ENCODE data around the gene APRT. TPM values are rescaled to one million over a fixed set of nuclear protein-coding genes. Genes with fewer than 3 reads are reported as not detected.

APRT gene
- total RNA-seq, 2 donors from 2014 or later: 130 to 158 TPM

DNA sequence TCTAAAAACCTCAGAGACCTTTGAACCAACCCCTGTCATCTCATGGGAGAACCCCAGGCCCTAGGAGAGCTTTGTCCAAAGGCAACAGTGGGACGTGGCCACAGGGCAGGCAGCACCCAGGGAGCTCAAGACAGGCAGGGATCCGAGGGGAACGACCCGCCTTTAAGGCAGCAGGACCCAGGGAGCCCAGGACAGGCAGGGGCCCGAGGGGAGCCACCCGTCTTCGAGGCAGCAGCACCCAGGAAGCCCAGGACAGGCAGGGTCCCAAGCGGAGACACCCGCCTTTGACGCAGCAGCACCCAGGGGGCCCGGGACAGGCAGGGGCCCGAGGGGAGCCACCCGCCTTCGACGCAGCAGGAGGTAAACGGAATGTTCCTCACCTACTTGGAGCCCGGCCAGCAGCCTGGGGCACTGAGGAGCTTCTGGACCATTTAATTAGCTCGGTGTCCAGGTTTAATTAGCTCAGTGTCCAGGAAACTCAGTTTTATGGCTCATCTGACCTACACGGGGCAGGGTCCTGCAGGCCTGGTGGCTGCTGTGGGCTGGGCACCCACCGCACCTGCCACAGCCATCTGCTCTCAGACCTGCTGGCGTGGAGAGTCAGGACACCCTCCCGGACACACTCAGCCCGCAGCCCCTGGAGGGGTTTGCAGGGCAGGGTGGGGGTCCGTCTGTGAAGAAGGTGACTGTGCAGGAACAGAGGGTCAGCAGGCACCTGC, 51.1 kb downstream of the APRT start:
- Mint-ChIP-seq H3K27ac (peak overlapping the region; percentile 49), H3K4me1 (peaks cover 21% of the 10 kb centered on the region), H3K36me3 (ENCODE audit: low read depth) (no peaks in the 10 kb centered on the region), H3K27me3 (no peaks in the 10 kb centered on the region), H3K4me3 (no peak overlapping the region)
- no peak for ATAC-seq
- no peaks in the 10 kb centered on the region for H3K9me3 ChIP-seq (ENCODE audit: control insufficient read depth, low read length, poor library complexity, severe bottlenecking)
- DNase-seq: no peak

DNA sequence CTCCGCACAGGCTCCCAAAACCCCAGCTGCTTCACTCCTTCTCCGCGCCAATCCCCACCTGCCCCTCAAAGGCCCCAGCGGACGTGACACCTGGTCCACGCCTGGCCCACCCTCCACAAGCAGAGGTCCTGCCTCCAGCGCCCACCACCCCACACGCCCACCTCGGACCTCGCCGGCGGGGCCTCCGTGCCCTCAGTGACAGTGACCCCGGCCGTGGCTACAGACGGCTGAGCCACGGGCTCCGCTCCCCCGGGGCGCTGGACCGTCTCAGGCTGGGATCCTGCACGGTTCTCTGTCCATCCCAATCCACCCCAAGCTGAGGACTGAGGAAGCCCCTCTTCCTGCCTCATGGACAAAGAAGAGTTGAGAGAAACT, 51.8 kb downstream of the APRT start:
- H3K4me1 Mint-ChIP-seq: peaks cover 21% of the 10 kb centered on the region
- peak overlapping the region; percentile 86 for H3K27ac Mint-ChIP-seq
- no peaks in the 10 kb centered on the region for H3K36me3 Mint-ChIP-seq (ENCODE audit: low read depth)
- ATAC-seq (no peak), DNase-seq (no peak)
- H3K9me3 ChIP-seq (ENCODE audit: control insufficient read depth, low read length, poor library complexity, severe bottlenecking): no peaks in the 10 kb centered on the region
- no peaks in the 10 kb centered on the region for H3K27me3 Mint-ChIP-seq
- no peak overlapping the region for H3K4me3 Mint-ChIP-seq

Other genes starting within 250 kb of the APRT start
- gene ZC3H18, start 241.5 kb downstream of the APRT start, total RNA-seq: 100 to 1,000 TPM; 100 to 141 TPM
- under 1 TPM; 0.65 to 0.86 TPM for gene IL17C, start 173.4 kb downstream of the APRT start, total RNA-seq
- 100 to 1,000 TPM; 346 to 383 TPM for gene CYBA, start 160.9 kb downstream of the APRT start, total RNA-seq
- gene MVD, start 148.8 kb downstream of the APRT start, total RNA-seq: 10 to 100 TPM; 40.4 to 72.8 TPM
- gene SNAI3, start 125.4 kb downstream of the APRT start, total RNA-seq: 10 to 100 TPM in 1 of 2 donors, 1 to 10 TPM in 1; 7.7 to 10.2 TPM
- 100 to 1,000 TPM; 235 to 398 TPM for gene RNF166, start 105.5 kb downstream of the APRT start, total RNA-seq
- gene CTU2, start 105.4 kb downstream of the APRT start, total RNA-seq: 10 to 100 TPM; 22.4 to 33.6 TPM
- gene PIEZO1, start 26.7 kb downstream of the APRT start, total RNA-seq: 100 to 1,000 TPM; 272 to 318 TPM
- gene CDT1, start 8.1 kb downstream of the APRT start, total RNA-seq: 1 to 10 TPM in 1 of 2 donors, under 1 TPM in 1; 0.42 to 1.3 TPM
- gene GALNS, start 45.0 kb upstream of the APRT start, total RNA-seq: 10 to 100 TPM; 37.2 to 38.6 TPM
- 10 to 100 TPM; 33.5 to 43.0 TPM for gene TRAPPC2L, start 45.2 kb upstream of the APRT start, total RNA-seq
- gene PABPN1L, start 54.7 kb upstream of the APRT start, total RNA-seq: not detected
- gene CBFA2T3, start 165.3 kb upstream of the APRT start, total RNA-seq: 1 to 10 TPM; 3.2 to 4.4 TPM

All from T-helper 17 cell (primary cell).